Measurements from ENCODE around the gene CCL16.

DNA sequence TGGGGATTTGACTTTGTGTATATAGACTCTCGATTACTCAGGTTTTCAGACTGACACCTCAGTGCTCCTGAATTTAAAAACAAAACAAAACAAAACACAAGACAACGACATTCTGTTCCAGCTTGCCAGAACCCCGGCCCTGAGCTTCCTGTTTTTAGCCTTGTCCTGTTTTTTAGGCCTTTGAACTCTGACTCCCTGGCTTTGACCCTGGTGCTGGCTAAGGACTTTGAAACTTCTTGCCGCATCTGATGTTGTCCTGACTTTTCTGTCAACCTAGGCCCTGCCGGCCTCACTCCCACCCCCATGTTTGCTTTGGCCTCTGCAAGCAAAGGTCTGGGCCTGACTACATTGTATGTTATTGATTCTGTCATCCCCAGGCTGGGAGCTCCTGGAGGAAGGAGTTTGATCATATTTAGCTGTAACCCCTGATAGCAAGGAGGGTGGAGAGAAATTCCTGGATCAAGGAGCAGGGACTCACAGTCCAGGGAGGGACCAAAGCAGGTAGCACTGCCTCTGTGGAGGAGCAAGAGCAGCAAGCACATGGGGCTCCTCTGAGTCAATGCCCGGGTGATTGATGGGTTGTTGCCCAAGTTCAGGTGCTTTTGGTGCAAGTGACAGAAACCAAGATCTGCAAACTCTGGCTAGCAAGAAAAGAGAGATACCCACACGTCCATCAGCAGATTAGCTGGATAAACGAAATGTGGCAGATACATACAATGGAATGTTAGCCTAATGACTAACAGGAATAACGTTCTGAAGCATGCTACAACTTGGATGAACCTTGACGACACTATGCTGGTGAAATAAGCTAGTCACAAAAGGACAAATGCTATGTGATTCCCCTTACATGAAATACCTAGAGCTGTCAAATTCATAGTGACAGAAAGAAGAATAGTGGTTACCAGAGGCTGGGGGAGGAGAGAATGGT, 7.7 kb downstream of the CCL16 start:
- TF ChIP-seq CTCF (conservative IDR thresholded peaks at IDR 0.05; ENCODE audit: low read depth, low read length) = no peak
- TF ChIP-seq POLR2A (IDR thresholded peaks at IDR 0.05; ENCODE audit: low read depth, low read length) = no peak
- no peak for TF ChIP-seq SMC3 (IDR thresholded peaks at IDR 0.05; ENCODE audit: low read depth, low read length)
- TF ChIP-seq, protein P1, sequence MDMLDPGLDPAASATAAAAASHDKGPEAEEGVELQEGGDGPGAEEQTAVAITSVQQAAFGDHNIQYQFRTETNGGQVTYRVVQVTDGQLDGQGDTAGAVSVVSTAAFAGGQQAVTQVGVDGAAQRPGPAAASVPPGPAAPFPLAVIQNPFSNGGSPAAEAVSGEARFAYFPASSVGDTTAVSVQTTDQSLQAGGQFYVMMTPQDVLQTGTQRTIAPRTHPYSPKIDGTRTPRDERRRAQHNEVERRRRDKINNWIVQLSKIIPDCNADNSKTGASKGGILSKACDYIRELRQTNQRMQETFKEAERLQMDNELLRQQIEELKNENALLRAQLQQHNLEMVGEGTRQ (IDR thresholded peaks at IDR 0.05; ENCODE audit: low read depth, low read length) = no peak
- TF ChIP-seq ELK1 (IDR thresholded peaks at IDR 0.05; ENCODE audit: borderline replicate concordance, low read depth, low read length) = no peak
- no peak for TF ChIP-seq RCOR1 (IDR thresholded peaks at IDR 0.05; ENCODE audit: insufficient replicate concordance, low read length)
- TF ChIP-seq CHD1 (IDR thresholded peaks at IDR 0.05; ENCODE audit: low read depth, low read length) = no peak
- no peak for TF ChIP-seq NFE2L2 (IDR thresholded peaks at IDR 0.05; ENCODE audit: low read depth, low read length)
- TF ChIP-seq RFX5 (IDR thresholded peaks at IDR 0.05; ENCODE audit: low read depth, low read length) = no peak
- TF ChIP-seq RAD21 (IDR thresholded peaks at IDR 0.05; ENCODE audit: low read length) = no peak
